Colonic mucosa (tissue), 4 donors: ENCODE results near the gene RFK. TPM values are rescaled to one million over a fixed set of nuclear protein-coding genes. Genes with fewer than 3 reads are reported as not detected.

Experiments
- DNase-seq: peaks from one replicate; pipeline ENCODE4 v3.0.0-alpha.2; 2020
- H3K27ac ChIP-seq: fragments of 200-600 bp; one replicate; pipeline ENCODE4 v1.8.0; 2021
- H3K27me3 ChIP-seq: fragments of 200-600 bp; one replicate; pipeline ENCODE4 v1.8.0; 2021
- H3K36me3 ChIP-seq: fragments of 200-600 bp; one replicate; pipeline ENCODE4 v1.8.0; 2021
- H3K4me1 ChIP-seq: fragments of 200-600 bp; one replicate; pipeline ENCODE4 v1.8.0; 2021; ENCODE audit warnings: mild to moderate bottlenecking
- H3K4me3 ChIP-seq: fragments of 200-600 bp; one replicate; pipeline ENCODE4 v1.8.0; 2021
- H3K9ac ChIP-seq, 2 donors: one replicate each; pipeline ENCODE4 v1.7.0; 2013; ENCODE audit warnings: control low read depth in 2 of 2, low read depth in 2 of 2, low read length in 2 of 2
- H3K9me3 ChIP-seq: fragments of 200-600 bp; one replicate; pipeline ENCODE4 v1.8.0; 2021
- intact Hi-C: fragments of 100-400 bp; cut with DNase I; formaldehyde crosslinking; loops from one replicate; pipeline ENCODE4 v1.14.1; 2022
- total RNA-seq, 2 donors: library from RNA; stranded (reverse); fragmentation: NEBNext Ultra II Directional in 1 of 2; extraction: Animal tissue kit (Norgen Biotek cat#: 25700) in 1 of 2; gene quantifications; one replicate each; pipeline ENCODE4 v1.2.1, GENCODE V29; 2021
- TF ChIP-seq, protein P1 (sequence below): fragments of 200-600 bp; IDR thresholded peaks from one replicate; pipeline ENCODE4 v1.8.0; 2022; ENCODE audit warnings: antibody characterized with exemption, mild to moderate bottlenecking
- donor health status: healthy.
- donor health status: DM: no; HTN: no; CAD: no.
- donor health status: DM: no; HTN: no; CAD: no.

Gene RFK
- total RNA-seq, 2 donors from 2014 or later = 28.1 to 59.4 TPM

DNA sequence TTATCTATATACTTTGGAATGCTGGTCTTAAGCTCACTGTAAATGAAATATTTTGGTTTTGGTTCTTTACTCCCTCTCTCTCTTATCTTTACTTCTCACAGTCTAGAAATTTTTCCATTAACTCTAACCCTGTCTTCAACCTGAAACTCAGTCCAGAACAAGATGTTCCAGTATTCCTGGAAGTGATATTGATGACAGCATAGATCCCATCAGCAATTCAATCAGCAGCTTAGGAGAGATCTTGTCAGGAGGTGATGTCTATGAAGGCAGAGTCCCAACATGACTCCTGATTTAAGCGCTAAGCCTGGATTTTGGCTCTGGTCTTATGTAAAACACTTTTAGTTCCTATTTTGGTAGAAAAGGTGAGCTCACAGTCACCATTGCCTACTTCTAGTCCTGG is 52.6 kb downstream of the RFK start:
- H3K27ac ChIP-seq = no peak overlapping the region
- H3K36me3 ChIP-seq = no peaks in the 10 kb centered on the region
- no peaks in the 10 kb centered on the region for H3K27me3 ChIP-seq
- H3K9ac ChIP-seq = no peak overlapping the region
- intact Hi-C loops = no loop called here
- H3K9me3 ChIP-seq = no peaks in the 10 kb centered on the region
- DNase-seq = no peak
- TF ChIP-seq, protein P1, sequence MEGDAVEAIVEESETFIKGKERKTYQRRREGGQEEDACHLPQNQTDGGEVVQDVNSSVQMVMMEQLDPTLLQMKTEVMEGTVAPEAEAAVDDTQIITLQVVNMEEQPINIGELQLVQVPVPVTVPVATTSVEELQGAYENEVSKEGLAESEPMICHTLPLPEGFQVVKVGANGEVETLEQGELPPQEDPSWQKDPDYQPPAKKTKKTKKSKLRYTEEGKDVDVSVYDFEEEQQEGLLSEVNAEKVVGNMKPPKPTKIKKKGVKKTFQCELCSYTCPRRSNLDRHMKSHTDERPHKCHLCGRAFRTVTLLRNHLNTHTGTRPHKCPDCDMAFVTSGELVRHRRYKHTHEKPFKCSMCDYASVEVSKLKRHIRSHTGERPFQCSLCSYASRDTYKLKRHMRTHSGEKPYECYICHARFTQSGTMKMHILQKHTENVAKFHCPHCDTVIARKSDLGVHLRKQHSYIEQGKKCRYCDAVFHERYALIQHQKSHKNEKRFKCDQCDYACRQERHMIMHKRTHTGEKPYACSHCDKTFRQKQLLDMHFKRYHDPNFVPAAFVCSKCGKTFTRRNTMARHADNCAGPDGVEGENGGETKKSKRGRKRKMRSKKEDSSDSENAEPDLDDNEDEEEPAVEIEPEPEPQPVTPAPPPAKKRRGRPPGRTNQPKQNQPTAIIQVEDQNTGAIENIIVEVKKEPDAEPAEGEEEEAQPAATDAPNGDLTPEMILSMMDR = no peak
- H3K4me1 ChIP-seq = no peaks in the 10 kb centered on the region
- no peak overlapping the region for H3K4me3 ChIP-seq

DNA sequence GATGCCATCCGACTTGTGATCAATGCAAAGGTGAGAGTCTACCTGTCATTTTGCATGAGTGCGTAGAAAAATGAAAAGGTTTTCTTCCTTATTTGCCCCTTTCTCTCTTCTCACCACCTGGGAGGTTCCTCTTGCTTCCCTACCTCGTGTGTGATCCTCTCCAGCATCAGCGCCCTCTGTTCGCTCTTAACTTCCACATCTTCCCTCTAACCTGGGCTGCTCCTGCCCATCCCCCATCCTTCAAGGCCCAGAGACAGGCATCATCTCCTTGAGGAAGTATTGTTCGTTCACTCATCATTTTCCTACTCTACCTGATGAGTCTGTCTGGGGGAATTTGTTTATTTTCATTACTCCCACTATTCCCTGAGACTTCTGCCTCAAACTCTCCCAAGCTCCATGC is 55.8 kb downstream of the RFK start:
- Histone ChIP-seq H3K27ac (no peak overlapping the region), H3K4me3 (no peak overlapping the region), H3K36me3 (no peaks in the 10 kb centered on the region), H3K4me1 (no peaks in the 10 kb centered on the region), H3K27me3 (no peaks in the 10 kb centered on the region), H3K9me3 (no peaks in the 10 kb centered on the region), H3K9ac (no peak overlapping the region)
- DNase-seq = no peak
- intact Hi-C loops = no loop called here
- TF ChIP-seq, protein P1 = no peak

DNA sequence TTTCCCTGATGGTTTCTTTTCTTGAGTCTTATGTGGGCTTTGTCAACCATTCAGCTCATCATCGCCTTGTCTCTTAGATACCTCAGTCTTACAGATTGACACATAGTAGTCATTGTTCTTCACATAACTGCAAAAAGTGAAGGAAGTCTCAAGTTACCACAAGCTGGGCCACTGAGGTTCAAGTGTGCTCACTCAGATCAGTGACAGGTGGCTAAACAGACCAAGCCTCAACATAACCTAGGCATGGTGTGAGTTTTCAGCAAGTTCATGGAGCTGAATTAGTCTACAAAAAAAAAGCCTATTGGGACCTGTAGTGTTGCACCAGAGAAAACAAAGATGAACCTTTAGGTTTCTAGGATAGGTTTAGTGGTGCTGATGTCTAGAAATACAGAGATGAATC is 58.2 kb downstream of the RFK start:
- H3K9ac ChIP-seq = no peak overlapping the region
- no peaks in the 10 kb centered on the region for H3K4me1 ChIP-seq
- no peaks in the 10 kb centered on the region for H3K9me3 ChIP-seq
- H3K4me3 ChIP-seq = no peak overlapping the region
- intact Hi-C loops = no loop called here
- TF ChIP-seq, protein P1 = no peak
- DNase-seq = no peak
- no peak overlapping the region for H3K27ac ChIP-seq
- H3K36me3 ChIP-seq = no peaks in the 10 kb centered on the region
- no peaks in the 10 kb centered on the region for H3K27me3 ChIP-seq

Other genes with a start within 250 kb of the RFK start
- 10 to 100 TPM; 36.5 to 59.9 TPM for gene GCNT1, start 64.8 kb upstream of the RFK start, total RNA-seq